Measurements from ENCODE around the gene PPP1R14C. TPM values are rescaled to one million over a fixed set of nuclear protein-coding genes. Genes with fewer than 3 reads are reported as not detected.

The PPP1R14C gene
- total and polyA plus RNA-seq, 2 of the 13 experiments (the other 11 are each of a cell fraction or from before 2014, with no cell fraction given), result not detected

GRCh38 chr6:150275489-150275888 is 132.6 kb downstream of the PPP1R14C start:
- 32% methylated on average over 6 of the region's 6 CpGs for WGBS (ENCODE audit: low lambda C conversion rate)
- ATAC-seq (no peak), DNase-seq (ENCODE audit: low spot score) (no peak), FAIRE-seq (no peak)
- H3K27ac ChIP-seq (ENCODE audit: extremely low read length, insufficient read depth, low read length), result no peak overlapping the region
- H3K27me3 ChIP-seq (ENCODE audit: control insufficient read depth in 1 of 2, insufficient read depth in 2 of 2, low read length in 2 of 2), result peaks cover 0 to 37% of the 10 kb centered on the region in 2 experiments; a peak in 3 of 5 replicates
- no TSS peak for BruUV-seq (replicated peaks)
- H3K4me3 ChIP-seq (replicated peaks in 1 of 3; ENCODE audit: insufficient read depth in 1 of 3, low read depth in 2 of 3, low read length in 3 of 3), result no peak overlapping the region
- CTCF ChIA-PET (ENCODE audit: low intra/inter-chr PET ratio, low total read pairs), result no interaction called here
- intact Hi-C loops (cut with micrococcal nuclease; ENCODE audit: unreplicated experiment) (no loop called here), in situ Hi-C loops (cut with HindIII; ENCODE audit: extremely low pct_ligation_motif_present, low pct_unique_long_range_greater_than_20kb) (no loop called here)
- H3K36me3 ChIP-seq (replicated peaks in 1 of 2; ENCODE audit: control insufficient read depth in 1 of 2, insufficient read depth in 2 of 2, low read length in 2 of 2), result no peaks in the 10 kb centered on the region
- H2AFZ ChIP-seq (ENCODE audit: low read length), result no peak overlapping the region
- no peaks in the 10 kb centered on the region for H4K20me1 ChIP-seq (ENCODE audit: insufficient read depth, low read length)
- TF ChIP-seq, protein P1, sequence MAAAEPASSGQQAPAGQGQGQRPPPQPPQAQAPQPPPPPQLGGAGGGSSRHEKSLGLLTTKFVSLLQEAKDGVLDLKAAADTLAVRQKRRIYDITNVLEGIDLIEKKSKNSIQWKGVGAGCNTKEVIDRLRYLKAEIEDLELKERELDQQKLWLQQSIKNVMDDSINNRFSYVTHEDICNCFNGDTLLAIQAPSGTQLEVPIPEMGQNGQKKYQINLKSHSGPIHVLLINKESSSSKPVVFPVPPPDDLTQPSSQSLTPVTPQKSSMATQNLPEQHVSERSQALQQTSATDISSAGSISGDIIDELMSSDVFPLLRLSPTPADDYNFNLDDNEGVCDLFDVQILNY (CRISPR knock-in tag; conservative IDR thresholded peaks at IDR 0.05), result no peak
- no peak for TF ChIP-seq RAD21 (CRISPR knock-in tag; IDR thresholded peaks at IDR 0.05)
- no peak for TF ChIP-seq JUN (CRISPR knock-in tag; IDR thresholded peaks at IDR 0.05)
- TF ChIP-seq, protein P2, sequence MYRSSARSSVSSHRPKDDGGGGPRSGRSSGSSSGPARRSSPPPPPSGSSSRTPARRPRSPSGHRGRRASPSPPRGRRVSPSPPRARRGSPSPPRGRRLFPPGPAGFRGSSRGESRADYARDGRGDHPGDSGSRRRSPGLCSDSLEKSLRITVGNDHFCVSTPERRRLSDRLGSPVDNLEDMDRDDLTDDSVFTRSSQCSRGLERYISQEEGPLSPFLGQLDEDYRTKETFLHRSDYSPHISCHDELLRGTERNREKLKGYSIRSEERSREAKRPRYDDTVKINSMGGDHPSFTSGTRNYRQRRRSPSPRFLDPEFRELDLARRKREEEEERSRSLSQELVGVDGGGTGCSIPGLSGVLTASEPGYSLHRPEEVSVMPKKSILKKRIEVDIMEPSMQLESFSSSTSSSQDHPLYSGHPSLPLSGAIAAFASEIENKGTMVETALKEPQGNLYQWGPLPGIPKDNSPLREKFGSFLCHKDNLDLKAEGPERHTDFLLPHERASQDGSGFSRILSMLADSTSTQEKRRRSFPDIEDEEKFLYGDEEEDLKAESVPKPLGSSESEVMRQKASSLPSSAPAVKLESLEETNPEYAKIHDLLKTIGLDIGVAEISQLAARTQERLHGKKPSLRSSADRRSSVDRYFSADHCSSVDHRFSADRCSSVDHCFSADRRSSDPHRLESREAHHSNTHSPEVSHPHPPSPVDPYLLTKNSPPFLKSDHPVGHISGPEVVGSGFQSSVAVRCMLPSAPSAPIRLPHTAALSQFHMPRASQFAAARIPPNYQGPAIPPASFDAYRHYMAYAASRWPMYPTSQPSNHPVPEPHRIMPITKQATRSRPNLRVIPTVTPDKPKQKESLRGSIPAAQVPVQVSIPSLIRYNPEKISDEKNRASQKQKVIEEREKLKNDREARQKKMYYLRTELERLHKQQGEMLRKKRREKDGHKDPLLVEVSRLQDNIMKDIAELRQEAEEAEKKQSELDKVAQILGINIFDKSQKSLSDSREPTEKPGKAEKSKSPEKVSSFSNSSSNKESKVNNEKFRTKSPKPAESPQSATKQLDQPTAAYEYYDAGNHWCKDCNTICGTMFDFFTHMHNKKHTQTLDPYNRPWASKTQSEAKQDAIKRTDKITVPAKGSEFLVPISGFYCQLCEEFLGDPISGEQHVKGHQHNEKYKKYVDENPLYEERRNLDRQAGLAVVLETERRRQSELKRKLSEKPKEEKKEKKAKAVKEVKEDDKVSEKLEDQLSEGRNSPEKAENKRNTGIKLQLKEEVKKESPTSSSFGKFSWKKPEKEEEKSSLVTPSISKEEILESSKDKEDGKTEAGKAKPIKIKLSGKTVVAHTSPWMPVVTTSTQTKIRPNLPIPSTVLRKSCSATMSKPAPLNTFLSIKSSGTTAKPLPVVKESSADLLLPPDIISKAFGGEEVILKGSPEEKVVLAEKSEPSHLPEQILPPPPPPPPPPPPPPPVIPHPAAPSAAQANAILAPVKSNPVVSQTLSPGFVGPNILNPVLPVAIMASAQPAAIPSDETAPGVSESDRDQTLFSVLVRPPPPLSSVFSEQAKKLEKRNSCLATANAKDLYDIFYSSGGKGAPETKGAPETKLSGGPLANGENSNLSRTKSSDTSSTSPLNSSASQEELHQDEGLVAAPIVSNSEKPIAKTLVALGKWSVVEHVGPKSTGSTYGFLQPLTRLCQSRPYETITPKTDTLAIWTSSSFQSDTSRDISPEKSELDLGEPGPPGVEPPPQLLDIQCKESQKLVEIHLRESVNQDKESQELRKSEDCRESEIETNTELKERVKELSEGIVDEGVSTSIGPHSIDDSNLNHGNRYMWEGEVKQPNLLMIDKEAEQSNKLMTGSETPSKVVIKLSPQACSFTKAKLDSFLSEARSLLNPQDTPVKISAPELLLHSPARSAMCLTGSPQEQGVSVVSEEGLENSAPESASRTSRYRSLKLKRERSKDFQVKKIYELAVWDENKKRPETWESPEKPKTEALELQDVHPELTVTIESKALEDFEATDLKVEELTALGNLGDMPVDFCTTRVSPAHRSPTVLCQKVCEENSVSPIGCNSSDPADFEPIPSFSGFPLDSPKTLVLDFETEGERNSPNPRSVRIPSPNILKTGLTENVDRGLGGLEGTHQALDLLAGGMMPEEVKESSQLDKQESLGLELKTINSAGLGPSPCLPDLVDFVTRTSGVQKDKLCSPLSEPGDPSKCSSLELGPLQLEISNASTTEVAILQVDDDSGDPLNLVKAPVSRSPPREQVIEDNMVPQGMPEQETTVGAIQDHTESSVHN (CRISPR knock-in tag; IDR thresholded peaks at IDR 0.05), result no peak
- TF ChIP-seq CREB1 (IDR thresholded peaks at IDR 0.05), result no peak
- no peak for TF ChIP-seq CREB1 (CRISPR knock-in tag; IDR thresholded peaks at IDR 0.05)
- no peak for TF ChIP-seq ZSCAN21 (CRISPR knock-in tag; IDR thresholded peaks at IDR 0.05; ENCODE audit: borderline replicate concordance)
- no peak for TF ChIP-seq NBN (conservative IDR thresholded peaks at IDR 0.05)
- TF ChIP-seq, protein P3, sequence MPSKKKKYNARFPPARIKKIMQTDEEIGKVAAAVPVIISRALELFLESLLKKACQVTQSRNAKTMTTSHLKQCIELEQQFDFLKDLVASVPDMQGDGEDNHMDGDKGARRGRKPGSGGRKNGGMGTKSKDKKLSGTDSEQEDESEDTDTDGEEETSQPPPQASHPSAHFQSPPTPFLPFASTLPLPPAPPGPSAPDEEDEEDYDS (CRISPR knock-in tag; IDR thresholded peaks at IDR 0.05), result no peak
- TF ChIP-seq PHB2 (IDR thresholded peaks at IDR 0.05; ENCODE audit: partially characterized antibody), result no peak
- POLR2A ChIA-PET, result no interaction called here
- H3K9me3 ChIP-seq (ENCODE audit: low read length), result no peaks in the 10 kb centered on the region
- no peak overlapping the region for H3K9ac ChIP-seq (ENCODE audit: insufficient read depth, low read depth, low read length)
- no peak overlapping the region for H3K4me2 ChIP-seq (ENCODE audit: low read depth, low read length)
- no peaks in the 10 kb centered on the region for H3K79me2 ChIP-seq (ENCODE audit: insufficient read depth, low read length)
- H3K4me1 ChIP-seq (ENCODE audit: insufficient read depth, low read length), result peaks cover 3% of the 10 kb centered on the region

Measured in HepG2 (cell line).